Tibial nerve (tissue), 4 donors: ENCODE measurements around the gene TCF4. TPM values are rescaled to one million over a fixed set of nuclear protein-coding genes. Genes with fewer than 3 reads are reported as not detected.
A peak's percentile ranks its signal among the peaks of the same experiment; 100 is the strongest.

ENCODE experiments used
- DNase-seq, 2 donors: peaks; one replicate each; pipeline ENCODE4 v3.0.0-alpha.2; 2019; ENCODE audit warnings: low spot score in 2 of 2
- H3K27ac ChIP-seq, 4 donors: fragments of 200-600 bp; sonication (generic) in 3 of 4; one replicate each; pipeline ENCODE4 v1.5.1; 2017 to 2019; ENCODE audit warnings: mild to moderate bottlenecking in 1 of 4
- H3K27me3 ChIP-seq, 2 donors: fragments of 200-600 bp; sonication (generic) in 1 of 2; one replicate each; pipeline versions ENCODE4 v1.5.1 to v1.6.0; 2017 to 2019
- H3K36me3 ChIP-seq, 3 donors: fragments of 200-600 bp; sonication (generic); one replicate each; pipeline ENCODE4 v1.5.1; 2018 to 2019
- H3K4me1 ChIP-seq, 4 donors: fragments of 200-600 bp; sonication (generic) in 3 of 4; one replicate each; pipeline ENCODE4 v1.5.1; 2017 to 2019
- H3K4me3 ChIP-seq, 4 donors: fragments of 200-600 bp; sonication (generic) in 3 of 4; one replicate each; pipeline ENCODE4 v1.5.1; 2017 to 2019; ENCODE audit warnings: mild to moderate bottlenecking in 1 of 4, moderate library complexity in 1 of 4
- H3K9me3 ChIP-seq, 4 donors: fragments of 200-600 bp; sonication (generic) in 3 of 4; one replicate each; pipeline ENCODE4 v1.5.1; 2017 to 2019
- EP300 ChIP-seq, 2 donors: sonication (generic); formaldehyde crosslinking; IDR thresholded peaks; one replicate each; pipeline ENCODE4 v1.6.1; 2017; ENCODE audit warnings: antibody characterized with exemption in 2 of 2, mild to moderate bottlenecking in 1 of 2
- POLR2A ChIP-seq, 2 donors: fragments of 450-650 bp; IDR thresholded peaks; one replicate each; pipeline ENCODE4 v1.6.1; 2017; ENCODE audit warnings: antibody characterized with exemption in 2 of 2, mild to moderate bottlenecking in 2 of 2, moderate library complexity in 2 of 2
- WGBS, 2 donors: methylation state at CpG; one replicate each; pipeline ENCODE4 v1.1.5; 2018; 5-methylcytosine and 5-hydroxymethylcytosine counted together
- total RNA-seq, 4 donors: library from RNA; depleted of rRNA; stranded (reverse); fragments of >200 nt; gene quantifications; one replicate each; pipeline ENCODE4 v1.1.0, GENCODE V29; 2016
- TF ChIP-seq, protein P1 (sequence below), 5 experiments: fragments of 200-600 bp in 3 of 5; fragments of 450-650 bp in 2 of 5; sonication (generic) in 3 of 5; IDR thresholded peaks; one replicate each; pipeline ENCODE4 v1.5.1; 2016 to 2019; ENCODE audit warnings: antibody characterized with exemption in 5 of 5, mild to moderate bottlenecking in 3 of 5, moderate library complexity in 2 of 5

Gene TCF4
- total RNA-seq, 4 donors from 2014 or later, result 100 to 157 (median 114) TPM

- 69 to 73% methylated on average over 7 of the region's 7 CpGs for WGBS, 2 donors
- H3K4me1 ChIP-seq, result peaks cover 0 to 21% (median 0%) of the 10 kb centered on the region in 4 donors
- peak overlapping the region in 2 of 4 donors; percentile 63 to 68 for H3K27ac ChIP-seq
- no peak overlapping the region for H3K4me3 ChIP-seq
- DNase-seq, result peak in 1 of 2 donors; percentile 28
- H3K27me3 ChIP-seq, result no peaks in the 10 kb centered on the region
- TF ChIP-seq, protein P1, sequence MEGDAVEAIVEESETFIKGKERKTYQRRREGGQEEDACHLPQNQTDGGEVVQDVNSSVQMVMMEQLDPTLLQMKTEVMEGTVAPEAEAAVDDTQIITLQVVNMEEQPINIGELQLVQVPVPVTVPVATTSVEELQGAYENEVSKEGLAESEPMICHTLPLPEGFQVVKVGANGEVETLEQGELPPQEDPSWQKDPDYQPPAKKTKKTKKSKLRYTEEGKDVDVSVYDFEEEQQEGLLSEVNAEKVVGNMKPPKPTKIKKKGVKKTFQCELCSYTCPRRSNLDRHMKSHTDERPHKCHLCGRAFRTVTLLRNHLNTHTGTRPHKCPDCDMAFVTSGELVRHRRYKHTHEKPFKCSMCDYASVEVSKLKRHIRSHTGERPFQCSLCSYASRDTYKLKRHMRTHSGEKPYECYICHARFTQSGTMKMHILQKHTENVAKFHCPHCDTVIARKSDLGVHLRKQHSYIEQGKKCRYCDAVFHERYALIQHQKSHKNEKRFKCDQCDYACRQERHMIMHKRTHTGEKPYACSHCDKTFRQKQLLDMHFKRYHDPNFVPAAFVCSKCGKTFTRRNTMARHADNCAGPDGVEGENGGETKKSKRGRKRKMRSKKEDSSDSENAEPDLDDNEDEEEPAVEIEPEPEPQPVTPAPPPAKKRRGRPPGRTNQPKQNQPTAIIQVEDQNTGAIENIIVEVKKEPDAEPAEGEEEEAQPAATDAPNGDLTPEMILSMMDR (IDR thresholded peaks at IDR 0.05), result no peak
- TF ChIP-seq EP300 (IDR thresholded peaks at IDR 0.05), result peak in 1 of 2 donors; percentile 47
- peaks cover 0 to 24% (median 0%) of the 10 kb centered on the region in 3 donors for H3K36me3 ChIP-seq
- no peaks in the 10 kb centered on the region for H3K9me3 ChIP-seq
Measured at GRCh38 chr18:55272510-55273243, 315.3 kb downstream of the TCF4 start.

DNA sequence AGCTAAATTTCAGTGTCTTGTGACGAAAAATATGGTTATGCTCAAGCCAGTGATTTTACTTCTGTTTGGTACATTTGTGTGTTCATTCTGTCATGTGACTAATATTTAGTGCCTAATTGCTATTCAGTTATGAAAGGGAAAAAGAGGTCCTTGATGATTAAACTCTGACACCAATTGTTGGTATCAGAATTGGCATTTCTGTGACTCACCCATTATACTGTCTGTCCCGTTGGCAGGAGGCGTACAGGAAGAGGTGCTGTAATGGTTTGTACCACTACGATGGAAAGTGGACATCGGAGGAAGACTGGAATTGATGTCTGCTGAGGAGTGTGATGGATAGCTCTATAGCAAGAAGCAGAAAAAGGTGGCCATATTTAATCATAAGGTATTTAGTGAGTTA, 318.4 kb downstream of the TCF4 start:
- WGBS, 2 donors, result 86% methylated on average over 5 of the region's 5 CpGs
- TF ChIP-seq EP300 (IDR thresholded peaks at IDR 0.05), result no peak
- TF ChIP-seq, protein P1 (IDR thresholded peaks at IDR 0.05), result no peak
- no peak for TF ChIP-seq POLR2A (IDR thresholded peaks at IDR 0.05)
- Histone ChIP-seq H3K9me3 (no peaks in the 10 kb centered on the region), H3K36me3 (peaks cover 0 to 27% (median 0%) of the 10 kb centered on the region in 3 donors), H3K4me3 (no peak overlapping the region), H3K4me1 (peaks cover 0 to 34% (median 0%) of the 10 kb centered on the region in 4 donors), H3K27ac (no peak overlapping the region), H3K27me3 (no peaks in the 10 kb centered on the region)
- DNase-seq, result no peak

GRCh38 chr18:55268628-55269275, 319.2 kb downstream of the TCF4 start:
- DNase-seq, result no peak
- Histone ChIP-seq H3K36me3 (peaks cover 0 to 23% (median 0%) of the 10 kb centered on the region in 3 donors), H3K9me3 (no peaks in the 10 kb centered on the region), H3K27ac (peak overlapping the region in 2 of 4 donors; percentile 9 to 15), H3K4me1 (peaks cover 0 to 42% (median 0%) of the 10 kb centered on the region in 4 donors), H3K27me3 (no peaks in the 10 kb centered on the region), H3K4me3 (no peak overlapping the region)
- no peak for TF ChIP-seq EP300 (IDR thresholded peaks at IDR 0.05)
- TF ChIP-seq, protein P1 (IDR thresholded peaks at IDR 0.05), result no peak
- TF ChIP-seq POLR2A (IDR thresholded peaks at IDR 0.05), result no peak
- WGBS, 2 donors, result 92 to 97% methylated on average over 5 of the region's 5 CpGs

- H3K27ac ChIP-seq, result peak overlapping the region in 1 of 4 donors; percentile 15
- no peak for DNase-seq
- TF ChIP-seq POLR2A (IDR thresholded peaks at IDR 0.05), result no peak
- TF ChIP-seq, protein P1 (IDR thresholded peaks at IDR 0.05), result no peak
- TF ChIP-seq EP300 (IDR thresholded peaks at IDR 0.05), result no peak
- peaks cover 0 to 42% (median 0%) of the 10 kb centered on the region in 4 donors for H3K4me1 ChIP-seq
- H3K36me3 ChIP-seq, result peaks cover 0 to 23% (median 0%) of the 10 kb centered on the region in 3 donors
- WGBS, 2 donors, result 77 to 79% methylated on average over 3 of the region's 3 CpGs
- H3K9me3 ChIP-seq, result no peaks in the 10 kb centered on the region
- H3K4me3 ChIP-seq, result no peak overlapping the region
- H3K27me3 ChIP-seq, result no peaks in the 10 kb centered on the region
Measured at GRCh38 chr18:55268151-55268601, 319.8 kb downstream of the TCF4 start.

GRCh38 chr18:55266981-55267380, 321.0 kb downstream of the TCF4 start:
- Histone ChIP-seq H3K36me3 (peaks cover 0 to 23% (median 0%) of the 10 kb centered on the region in 3 donors), H3K4me1 (peaks cover 0 to 42% (median 0%) of the 10 kb centered on the region in 4 donors), H3K4me3 (no peak overlapping the region), H3K27me3 (no peaks in the 10 kb centered on the region), H3K9me3 (no peaks in the 10 kb centered on the region), H3K27ac (no peak overlapping the region)
- TF ChIP-seq POLR2A (IDR thresholded peaks at IDR 0.05) (no peak), EP300 (IDR thresholded peaks at IDR 0.05) (no peak)
- TF ChIP-seq, protein P1 (IDR thresholded peaks at IDR 0.05), result no peak
- 65 to 74% methylated on average over 6 of the region's 6 CpGs for WGBS, 2 donors
- no peak for DNase-seq
